Measurements from ENCODE around the gene FOXA1. TPM values are rescaled to one million over a fixed set of nuclear protein-coding genes. Genes with fewer than 3 reads are reported as not detected.

FOXA1 gene
- total and polyA plus RNA-seq, 10 donors = not detected

DNA sequence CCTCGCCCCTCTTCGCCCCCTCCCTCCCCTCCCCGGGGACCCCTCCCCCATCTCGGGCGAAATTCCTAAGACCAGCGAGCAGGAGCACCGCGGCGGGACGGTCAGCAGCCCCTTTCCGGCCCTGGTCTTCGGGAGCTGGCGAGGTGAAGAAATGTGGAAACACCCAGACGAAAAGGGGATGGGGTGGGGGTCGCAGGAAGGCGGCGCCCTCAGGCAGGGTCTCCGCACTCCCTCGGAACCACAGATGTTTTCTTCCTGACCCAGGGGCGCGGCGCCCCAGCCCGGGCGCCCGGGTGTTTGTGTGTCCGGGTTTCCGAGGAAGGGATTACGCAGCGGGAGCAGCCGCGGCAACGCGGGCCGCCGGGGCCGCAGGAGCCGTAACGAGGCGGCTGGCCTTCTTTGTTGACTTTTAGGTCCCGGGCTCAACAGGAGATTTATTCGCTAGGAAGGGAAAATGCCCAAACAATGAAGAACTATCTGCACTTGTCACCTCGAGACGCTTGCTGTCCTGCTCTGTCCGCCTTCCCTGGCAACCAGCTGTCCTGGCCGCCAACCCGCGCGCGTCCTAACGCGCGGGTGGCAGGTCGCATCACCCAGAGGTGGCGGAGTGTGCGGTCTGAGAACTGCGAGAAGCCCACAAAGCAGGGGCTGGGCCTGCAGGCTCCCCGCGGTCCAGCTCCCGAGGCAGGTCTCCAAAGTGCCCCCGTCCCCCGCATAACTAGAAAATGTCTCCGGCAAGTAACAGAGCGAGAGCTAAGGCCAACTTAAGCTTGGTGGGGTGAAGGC, 7.0 kb downstream of the FOXA1 start:
- H3K4me3 ChIP-seq = peak overlapping the region in 2 of 8 donors; percentile 3 to 20
- peaks cover 27 to 100% (median 96%) of the 10 kb centered on the region in 7 donors for H3K27me3 ChIP-seq (replicated peaks in 1 of 7)
- intact Hi-C loops (cut with DNase I; ENCODE audit: low total_unique reads) = no loop called here
- no peak for DNase-seq
- peaks cover 0 to 36% (median 10%) of the 10 kb centered on the region in 6 donors for H3K4me1 ChIP-seq
- TF ChIP-seq POLR2AphosphoS5 (IDR thresholded peaks at IDR 0.05) = peak in 1 of 3 donors; percentile 28
- no peak for TF ChIP-seq POLR2A (IDR thresholded peaks at IDR 0.05)
- H3K9me3 ChIP-seq = peaks cover 0 to 36% (median 0%) of the 10 kb centered on the region in 8 donors
- 6 to 10% (median 7%) methylated on average over 54 to 63 of the region's 63 CpGs for WGBS, 5 donors
- no peak overlapping the region for H3K27ac ChIP-seq
- no peaks in the 10 kb centered on the region for H3K36me3 ChIP-seq

DNA sequence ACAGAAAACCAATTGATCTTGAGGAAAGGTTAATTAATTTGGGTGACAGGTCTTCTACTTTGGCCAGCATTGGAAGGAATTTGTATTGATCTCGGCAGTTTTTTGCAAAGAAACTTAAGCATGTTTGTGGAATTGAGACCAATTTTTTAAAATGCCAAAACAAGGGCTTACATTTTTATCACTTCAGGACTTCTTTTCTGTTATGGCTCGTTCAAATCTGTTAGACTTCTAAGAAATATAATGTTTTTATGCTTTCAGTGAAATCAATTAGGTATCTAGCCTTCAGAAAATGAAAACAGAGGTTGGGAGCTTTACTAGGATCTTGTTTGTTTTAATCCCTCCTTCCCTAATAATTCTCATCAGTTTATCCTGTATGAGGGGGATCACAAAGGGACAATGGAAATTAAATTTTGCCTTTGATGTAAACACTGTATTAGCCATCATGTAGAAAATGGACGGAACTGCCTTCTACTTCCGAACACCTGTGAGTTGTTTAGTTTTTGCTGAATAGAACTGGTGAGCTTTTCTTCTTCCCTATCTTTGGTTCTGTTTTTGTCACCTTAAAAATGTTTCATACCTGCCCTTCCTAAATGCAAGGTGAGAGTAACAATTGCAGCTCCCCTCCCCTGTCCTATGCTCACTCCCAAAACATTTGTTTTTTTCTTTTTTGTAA, 7.8 kb downstream of the FOXA1 start:
- Histone ChIP-seq H3K27me3 (replicated peaks in 1 of 7) (peaks cover 20 to 100% (median 94%) of the 10 kb centered on the region in 7 donors), H3K4me3 (no peak overlapping the region), H3K36me3 (no peaks in the 10 kb centered on the region), H3K4me1 (peaks cover 0 to 36% (median 8%) of the 10 kb centered on the region in 6 donors), H3K27ac (no peak overlapping the region), H3K9me3 (peaks cover 0 to 29% (median 0%) of the 10 kb centered on the region in 8 donors)
- 9 to 19% (median 10%) methylated on average over 4 of the region's 4 CpGs for WGBS, 5 donors
- TF ChIP-seq POLR2AphosphoS5 (IDR thresholded peaks at IDR 0.05) = no peak
- no peak for TF ChIP-seq POLR2A (IDR thresholded peaks at IDR 0.05)
- TF ChIP-seq, protein P1, sequence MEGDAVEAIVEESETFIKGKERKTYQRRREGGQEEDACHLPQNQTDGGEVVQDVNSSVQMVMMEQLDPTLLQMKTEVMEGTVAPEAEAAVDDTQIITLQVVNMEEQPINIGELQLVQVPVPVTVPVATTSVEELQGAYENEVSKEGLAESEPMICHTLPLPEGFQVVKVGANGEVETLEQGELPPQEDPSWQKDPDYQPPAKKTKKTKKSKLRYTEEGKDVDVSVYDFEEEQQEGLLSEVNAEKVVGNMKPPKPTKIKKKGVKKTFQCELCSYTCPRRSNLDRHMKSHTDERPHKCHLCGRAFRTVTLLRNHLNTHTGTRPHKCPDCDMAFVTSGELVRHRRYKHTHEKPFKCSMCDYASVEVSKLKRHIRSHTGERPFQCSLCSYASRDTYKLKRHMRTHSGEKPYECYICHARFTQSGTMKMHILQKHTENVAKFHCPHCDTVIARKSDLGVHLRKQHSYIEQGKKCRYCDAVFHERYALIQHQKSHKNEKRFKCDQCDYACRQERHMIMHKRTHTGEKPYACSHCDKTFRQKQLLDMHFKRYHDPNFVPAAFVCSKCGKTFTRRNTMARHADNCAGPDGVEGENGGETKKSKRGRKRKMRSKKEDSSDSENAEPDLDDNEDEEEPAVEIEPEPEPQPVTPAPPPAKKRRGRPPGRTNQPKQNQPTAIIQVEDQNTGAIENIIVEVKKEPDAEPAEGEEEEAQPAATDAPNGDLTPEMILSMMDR (IDR thresholded peaks at IDR 0.05 in 8 of 11, conservative IDR thresholded peaks at IDR 0.05 in 3 of 11) = no peak
- intact Hi-C loops (cut with DNase I; ENCODE audit: low total_unique reads) = no loop called here
- no peak for DNase-seq

DNA sequence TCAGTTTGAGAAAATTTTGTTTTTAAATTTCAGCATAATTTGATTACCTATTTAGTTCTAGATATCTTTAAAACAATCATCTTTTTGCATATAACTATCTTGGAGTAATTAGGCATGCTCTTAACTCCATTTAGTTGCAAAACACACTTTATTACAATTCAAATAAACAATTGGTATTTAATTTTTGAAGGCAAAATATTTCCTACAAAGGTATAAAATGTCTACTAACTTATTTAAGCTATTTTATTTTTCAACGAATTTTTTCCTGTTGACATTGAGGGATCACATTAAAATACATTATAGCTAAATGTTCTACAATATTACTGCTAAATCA, 8.3 kb downstream of the FOXA1 start:
- Histone ChIP-seq H3K27ac (no peak overlapping the region), H3K36me3 (no peaks in the 10 kb centered on the region), H3K9me3 (peaks cover 0 to 24% (median 0%) of the 10 kb centered on the region in 8 donors), H3K4me1 (peaks cover 0 to 33% (median 7%) of the 10 kb centered on the region in 6 donors), H3K4me3 (no peak overlapping the region), H3K27me3 (replicated peaks in 1 of 7) (peaks cover 15 to 100% (median 89%) of the 10 kb centered on the region in 7 donors)
- TF ChIP-seq POLR2A (IDR thresholded peaks at IDR 0.05) (no peak), POLR2AphosphoS5 (IDR thresholded peaks at IDR 0.05) (no peak)
- TF ChIP-seq, protein P1 (IDR thresholded peaks at IDR 0.05 in 8 of 11, conservative IDR thresholded peaks at IDR 0.05 in 3 of 11) = no peak
- intact Hi-C loops (cut with DNase I; ENCODE audit: low total_unique reads) = no loop called here
- 0 to 5% (median 1%) methylated on average over 1 of the region's 1 CpG for WGBS, 5 donors
- no peak for DNase-seq

GRCh38 chr14:37585971-37586796, 8.9 kb downstream of the FOXA1 start:
- 8 to 15% (median 12%) methylated on average over 10 of the region's 10 CpGs for WGBS, 5 donors
- Histone ChIP-seq H3K4me1 (peaks cover 0 to 29% (median 7%) of the 10 kb centered on the region in 6 donors), H3K36me3 (no peaks in the 10 kb centered on the region), H3K4me3 (no peak overlapping the region), H3K27ac (no peak overlapping the region), H3K27me3 (replicated peaks in 1 of 7) (peaks cover 10 to 98% (median 83%) of the 10 kb centered on the region in 7 donors), H3K9me3 (peaks cover 0 to 19% (median 0%) of the 10 kb centered on the region in 8 donors)
- TF ChIP-seq, protein P1 (IDR thresholded peaks at IDR 0.05 in 8 of 11, conservative IDR thresholded peaks at IDR 0.05 in 3 of 11) = no peak
- TF ChIP-seq POLR2AphosphoS5 (IDR thresholded peaks at IDR 0.05) (no peak), POLR2A (IDR thresholded peaks at IDR 0.05) (no peak)
- DNase-seq = no peak
- intact Hi-C loops (cut with DNase I; ENCODE audit: low total_unique reads) = no loop called here

All from spleen (tissue), 11 donors.